Activated CD4-positive, alpha-beta T cell treated with anti-CD3 and anti-CD28 coated beads for 48 hours (primary cell): ENCODE measurements around the gene PTGES2.

Source experiments
- DNase-seq: peaks from one replicate; pipeline ENCODE4 v3.0.0-alpha.2; 2020

PTGES2 gene

GRCh38 chr9:128102196-128102595 is 25.3 kb downstream of the PTGES2 start:
- DNase-seq = no peak

GRCh38 chr9:128101690-128102089 is 25.8 kb downstream of the PTGES2 start:
- no peak for DNase-seq

- no peak for DNase-seq
These were observed 26.3 kb downstream of the PTGES2 start for GRCh38 chr9:128101231-128101661.

GRCh38 chr9:128100581-128100980 is 26.9 kb downstream of the PTGES2 start:
- no peak for DNase-seq

GRCh38 chr9:128099932-128100491 is 27.5 kb downstream of the PTGES2 start:
- no peak for DNase-seq

GRCh38 chr9:128099231-128099931 is 28.1 kb downstream of the PTGES2 start:
- no peak for DNase-seq

GRCh38 chr9:128098297-128099230 is 29.0 kb downstream of the PTGES2 start:
- DNase-seq = peak; percentile 83

GRCh38 chr9:128097543-128098296 is 29.8 kb downstream of the PTGES2 start:
- DNase-seq = peak; percentile 44

- no peak for DNase-seq
These were observed 30.7 kb downstream of the PTGES2 start for GRCh38 chr9:128096616-128097536.

GRCh38 chr9:128094950-128095544 is 32.5 kb downstream of the PTGES2 start:
- no peak for DNase-seq

GRCh38 chr9:128094166-128094949 is 33.2 kb downstream of the PTGES2 start:
- peak; percentile 90 for DNase-seq

- DNase-seq = no peak
These were observed 34.5 kb downstream of the PTGES2 start for GRCh38 chr9:128093011-128093410.

GRCh38 chr9:128092199-128092977 is 35.1 kb downstream of the PTGES2 start:
- DNase-seq = no peak

- DNase-seq = no peak
These were observed 36.0 kb downstream of the PTGES2 start for GRCh38 chr9:128091571-128091970.

- DNase-seq = no peak
These were observed 36.4 kb downstream of the PTGES2 start for GRCh38 chr9:128091144-128091543.

GRCh38 chr9:128089299-128089698 is 38.2 kb downstream of the PTGES2 start:
- no peak for DNase-seq

GRCh38 chr9:128088253-128088945 is 39.1 kb downstream of the PTGES2 start:
- DNase-seq = no peak

GRCh38 chr9:128087262-128087661 is 40.3 kb downstream of the PTGES2 start:
- DNase-seq = no peak

GRCh38 chr9:128085943-128086342 is 41.6 kb downstream of the PTGES2 start:
- no peak for DNase-seq
